SK-N-SH (cell line): Measurements from ENCODE around the gene FGD2. TPM values are rescaled to one million over a fixed set of nuclear protein-coding genes. Genes with fewer than 3 reads are reported as not detected.

Experiments used
- CTCF ChIA-PET: fragments of 300-600, 350-600 bp; formaldehyde crosslinking; extraction: SDS; loops from one replicate; lab custom pipeline; 2021; lab: Yijun Ruan, JAX
- POLR2A ChIA-PET: fragments of 350-600 bp; sonication (Branson Sonifier 250); formaldehyde crosslinking; extraction: SDS; loops from one replicate; lab custom pipeline; 2020; ENCODE audit warnings: antibody characterized with exemption, inconsistent platforms; lab: Yijun Ruan, JAX
- DNase-seq: peaks from one replicate; pipeline ENCODE4 v3.0.0; 2012
- H2AFZ ChIP-seq: fragments of 200-600 bp; sonication (generic); 2 replicates; pipeline ENCODE4 v1.8.1; 2016; ENCODE audit warnings: antibody characterized with exemption, mild to moderate bottlenecking, low read depth
- H3F3A ChIP-seq: fragments of 200-600 bp; sonication (generic); replicated peaks from 2 replicates; pipeline ENCODE3; 2016; ENCODE audit warnings: antibody characterized with exemption, mild to moderate bottlenecking; ENCODE audit not compliant: insufficient read depth
- H3K27ac ChIP-seq, 2 experiments: fragments of 200-500 bp in 1 of 2; fragments of 200-600 bp in 1 of 2; sonication (Bioruptor generic) in 1 of 2; sonication (generic), shearing (Covaris generic) in 1 of 2; 2 replicates each; pipeline versions ENCODE4 v1.5.1 to v1.6.1; 2014 to 2016; ENCODE audit warnings: low read depth in 2 of 2, inconsistent platforms in 1 of 2, low read length in 1 of 2, mild to moderate bottlenecking in 1 of 2, mixed read lengths in 1 of 2
- H3K27me3 ChIP-seq: fragments of 200-600 bp; sonication (generic), shearing (Covaris generic); 2 replicates; pipeline ENCODE4 v1.6.1; 2016; ENCODE audit warnings: mixed run types; ENCODE audit not compliant: insufficient read depth
- H3K36me3 ChIP-seq, 2 experiments: fragments of 200-500 bp in 1 of 2; fragments of 200-600 bp in 1 of 2; sonication (Bioruptor generic) in 1 of 2; sonication (generic) in 1 of 2; replicated peaks in 1 of 2; 2 replicates each; pipeline versions ENCODE3 to v1.5.1; 2014 to 2016; ENCODE audit warnings: low read length in 1 of 2, mild to moderate bottlenecking in 1 of 2; ENCODE audit not compliant: insufficient read depth in 2 of 2, control insufficient read depth in 1 of 2
- H3K4me1 ChIP-seq, 2 experiments: fragments of 200-500 bp in 1 of 2; fragments of 200-600 bp in 1 of 2; sonication (Bioruptor generic) in 1 of 2; sonication (generic), shearing (Covaris generic) in 1 of 2; 2 replicates each; pipeline versions ENCODE4 v1.5.1 to v1.6.1; 2014 to 2016; ENCODE audit warnings: low read depth in 1 of 2, low read length in 1 of 2, mixed run types in 1 of 2; ENCODE audit not compliant: insufficient read depth in 2 of 2, control insufficient read depth in 1 of 2
- H3K4me2 ChIP-seq: fragments of 200-600 bp; sonication (generic), shearing (Covaris generic); 2 replicates; pipeline ENCODE4 v1.6.1; 2017; ENCODE audit warnings: mixed run types
- H3K4me3 ChIP-seq, 2 experiments: fragments of 200-500 bp in 1 of 2; fragments of 200-600 bp in 1 of 2; sonication (Bioruptor generic) in 1 of 2; sonication (generic), shearing (Covaris generic) in 1 of 2; 2 replicates each; pipeline versions ENCODE4 v1.5.1 to v1.8.1; 2014 to 2016; ENCODE audit warnings: low read depth in 2 of 2, inconsistent platforms in 1 of 2, low read length in 1 of 2, mild to moderate bottlenecking in 1 of 2, mixed read lengths in 1 of 2, moderate library complexity in 1 of 2
- H3K79me2 ChIP-seq: fragments of 200-600 bp; sonication (generic); 2 replicates; pipeline ENCODE4 v1.8.1; 2017; ENCODE audit warnings: mild to moderate bottlenecking; ENCODE audit not compliant: insufficient read depth
- H3K9ac ChIP-seq: fragments of 200-600 bp; sonication (generic); 2 replicates; pipeline ENCODE4 v1.6.1; 2017; ENCODE audit warnings: mixed run types
- H3K9me2 ChIP-seq: fragments of 200-600 bp; sonication (generic); 2 replicates; pipeline ENCODE4 v1.6.1; 2017; ENCODE audit warnings: mixed run types
- H3K9me3 ChIP-seq: fragments of 200-600 bp; sonication (generic); 2 replicates; pipeline ENCODE4 v1.6.1; 2017; ENCODE audit warnings: mixed run types, mild to moderate bottlenecking, moderate library complexity
- H4K20me1 ChIP-seq: fragments of 200-600 bp; sonication (generic); 2 replicates; pipeline ENCODE4 v1.6.1; 2017; ENCODE audit warnings: mild to moderate bottlenecking, mixed run types; ENCODE audit not compliant: insufficient read depth
- CHD2 ChIP-seq: fragments of 150-350 bp; IDR thresholded peaks from 2 replicates; pipeline ENCODE4 v1.6.1; 2018; ENCODE audit warnings: low read length; ENCODE audit not compliant: partially characterized antibody
- CTCF ChIP-seq: fragments of 200-600 bp; sonication (generic); IDR thresholded peaks from 2 replicates; pipeline ENCODE4 v1.6.1; 2017; ENCODE audit warnings: antibody characterized with exemption, mild to moderate bottlenecking, moderate library complexity
- ELF1 ChIP-seq: IDR thresholded peaks from 2 replicates; pipeline ENCODE4 v1.4.0; 2012
- EP300 ChIP-seq, 2 experiments: IDR thresholded peaks; 2 replicates each; pipeline versions ENCODE4 v1.4.0 to v1.6.1; 2012; ENCODE audit warnings: borderline replicate concordance in 1 of 2, low read depth in 1 of 2, low read length in 1 of 2
- EZH2phosphoT487 ChIP-seq: fragments of 200-600 bp; sonication (generic); IDR thresholded peaks from 2 replicates; pipeline ENCODE4 v1.6.1; 2017; ENCODE audit warnings: low read depth, mixed run types, mild to moderate bottlenecking, antibody characterized with exemption, moderate library complexity, borderline replicate concordance
- FOSL2 ChIP-seq: IDR thresholded peaks from 2 replicates; pipeline ENCODE4 v1.4.0; 2012; ENCODE audit warnings: low read depth, mild to moderate bottlenecking, moderate library complexity, borderline replicate concordance
- FOXJ3 ChIP-seq: sonication (generic); formaldehyde crosslinking; IDR thresholded peaks from 2 replicates; pipeline ENCODE4 v1.5.1; 2020; ENCODE audit warnings: mild to moderate bottlenecking, missing genetic modification reagents
- FOXM1 ChIP-seq: IDR thresholded peaks from 2 replicates; pipeline ENCODE4 v1.4.0; 2012; ENCODE audit warnings: low read depth, mild to moderate bottlenecking
- GABPA ChIP-seq: IDR thresholded peaks from 2 replicates; pipeline ENCODE4 v1.4.0; 2012; ENCODE audit warnings: low read depth, mild to moderate bottlenecking
- JUND ChIP-seq: IDR thresholded peaks from 2 replicates; pipeline ENCODE4 v1.4.0; 2012
- MXI1 ChIP-seq: IDR thresholded peaks from 2 replicates; pipeline ENCODE4 v1.6.1; 2012; ENCODE audit warnings: mild to moderate bottlenecking, low read depth, low read length, improper control_type of control experiment
- NFIC ChIP-seq: IDR thresholded peaks from 2 replicates; pipeline ENCODE4 v1.4.0; 2012; ENCODE audit warnings: borderline replicate concordance
- NRF1 ChIP-seq: IDR thresholded peaks from 2 replicates; pipeline ENCODE4 v1.6.1; 2012; ENCODE audit warnings: low read depth, mild to moderate bottlenecking, low read length
- PBX3 ChIP-seq: IDR thresholded peaks from 2 replicates; pipeline ENCODE4; 2012
- RFX5 ChIP-seq: IDR thresholded peaks from 2 replicates; pipeline ENCODE4 v1.6.1; 2012; ENCODE audit warnings: mild to moderate bottlenecking, improper control_type of control experiment, low read length
- RXRA ChIP-seq: IDR thresholded peaks from 2 replicates; pipeline ENCODE4 v1.4.0; 2012; ENCODE audit warnings: low read depth, mild to moderate bottlenecking, borderline replicate concordance
- SIN3A ChIP-seq: IDR thresholded peaks from 2 replicates; pipeline ENCODE4 v1.6.1; 2012; ENCODE audit warnings: low read depth, mild to moderate bottlenecking, low read length, moderate library complexity, borderline replicate concordance
- SMC3 ChIP-seq: IDR thresholded peaks from 2 replicates; pipeline ENCODE4 v1.6.1; 2012; ENCODE audit warnings: low read depth, low read length, improper control_type of control experiment
- TAF1 ChIP-seq: IDR thresholded peaks from 2 replicates; pipeline ENCODE4 v1.6.1; 2012; ENCODE audit warnings: low read depth, mild to moderate bottlenecking, low read length, moderate library complexity, borderline replicate concordance
- YY1 ChIP-seq: IDR thresholded peaks from 2 replicates; pipeline ENCODE4 v1.4.0; 2012; ENCODE audit warnings: low read depth, mild to moderate bottlenecking
- WGBS: methylation state at CpG from one replicate; pipeline ENCODE4 v1.1.6; 2017; ENCODE audit warnings: low lambda C conversion rate; 5-methylcytosine and 5-hydroxymethylcytosine counted together
- polyA plus RNA-seq, 3 experiments: library from polyadenylated mRNA; depleted of rRNA; stranded (reverse); fragments of >200 nt; gene quantifications; 2 replicates each; pipeline ENCODE4 v1.2.3, GENCODE V29; 2012
- TF ChIP-seq, protein P1 (sequence below): fragments of 150-350 bp; IDR thresholded peaks from 2 replicates; pipeline ENCODE4 v1.6.1; 2017; ENCODE audit warnings: antibody characterized with exemption, low read length, low read depth, borderline replicate concordance
- TF ChIP-seq, protein P2 (sequence below): IDR thresholded peaks from 2 replicates; pipeline ENCODE4 v1.4.0; 2012; ENCODE audit warnings: low read depth, borderline replicate concordance
- TF ChIP-seq, protein P3 (sequence below): IDR thresholded peaks from 2 replicates; pipeline ENCODE4 v1.4.0; 2012; ENCODE audit warnings: low read depth, borderline replicate concordance

The FGD2 gene
- polyA plus RNA-seq, 1 of the 3 experiments (the other 2 are of a cell fraction): not detected

GRCh38 chr6:37059344-37060194 is 54.1 kb downstream of the FGD2 start (continued):
- TF ChIP-seq NRF1 (no peak), FOXM1 (peak; percentile 64; the same call in 1 of the 2 replicates), SMC3 (peak; percentile 63), EZH2phosphoT487 (no peak), EP300 (IDR thresholded peaks at IDR 0.05; ENCODE audit: borderline replicate concordance in 1 of 2, low read depth in 1 of 2, low read length in 1 of 2) (peak in 1 of 2 experiments; percentile 61; a peak in 1 of 4 replicates), FOSL2 (peak; percentile 95), CHD2 (no peak), YY1 (no peak)
- TF ChIP-seq, protein P1, sequence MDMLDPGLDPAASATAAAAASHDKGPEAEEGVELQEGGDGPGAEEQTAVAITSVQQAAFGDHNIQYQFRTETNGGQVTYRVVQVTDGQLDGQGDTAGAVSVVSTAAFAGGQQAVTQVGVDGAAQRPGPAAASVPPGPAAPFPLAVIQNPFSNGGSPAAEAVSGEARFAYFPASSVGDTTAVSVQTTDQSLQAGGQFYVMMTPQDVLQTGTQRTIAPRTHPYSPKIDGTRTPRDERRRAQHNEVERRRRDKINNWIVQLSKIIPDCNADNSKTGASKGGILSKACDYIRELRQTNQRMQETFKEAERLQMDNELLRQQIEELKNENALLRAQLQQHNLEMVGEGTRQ: no peak
- TF ChIP-seq, protein P2, sequence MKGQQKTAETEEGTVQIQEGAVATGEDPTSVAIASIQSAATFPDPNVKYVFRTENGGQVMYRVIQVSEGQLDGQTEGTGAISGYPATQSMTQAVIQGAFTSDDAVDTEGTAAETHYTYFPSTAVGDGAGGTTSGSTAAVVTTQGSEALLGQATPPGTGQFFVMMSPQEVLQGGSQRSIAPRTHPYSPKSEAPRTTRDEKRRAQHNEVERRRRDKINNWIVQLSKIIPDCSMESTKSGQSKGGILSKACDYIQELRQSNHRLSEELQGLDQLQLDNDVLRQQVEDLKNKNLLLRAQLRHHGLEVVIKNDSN: no peak

DNA sequence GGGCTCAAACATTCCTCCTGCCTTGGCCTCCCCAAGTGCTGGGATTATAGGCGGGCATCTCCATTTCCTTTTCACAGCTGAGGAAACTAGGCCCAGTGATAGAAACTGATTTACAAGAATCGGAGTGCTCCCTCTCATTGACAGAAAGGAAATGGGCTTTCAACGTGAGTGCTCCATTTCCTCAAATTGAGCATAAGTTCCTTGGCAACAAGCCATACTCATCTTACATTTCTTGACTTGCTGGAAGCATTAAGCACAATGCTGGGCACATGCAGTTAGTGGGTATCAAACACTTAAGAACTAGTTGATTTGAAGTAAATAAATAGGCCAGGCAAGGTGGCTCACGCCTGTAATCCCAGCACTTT is 54.7 kb downstream of the FGD2 start:
- no peaks in the 10 kb centered on the region for H3K79me2 ChIP-seq
- H3K4me3 ChIP-seq: no peak overlapping the region
- no peak for DNase-seq
- peaks cover 10 to 17% of the 10 kb centered on the region in 2 experiments; a peak in 3 of 4 replicates for H3K4me1 ChIP-seq
- H3K36me3 ChIP-seq: no peaks in the 10 kb centered on the region
- CTCF ChIA-PET: interaction anchor here (0.6 to 36.6 kb wide), 6 partner anchors 9 to 115 kb away, joined by 3 to 678 read pairs (median 13); partner anchors contain the start of gene PIM1
- POLR2A ChIA-PET: no interaction called here
- TF ChIP-seq GABPA (no peak), NFIC (no peak), JUND (no peak), YY1 (no peak), MXI1 (no peak), RXRA (no peak), FOXJ3 (CRISPR knock-in tag) (no peak), ELF1 (no peak), TAF1 (no peak), PBX3 (no peak), CTCF (no peak), SIN3A (no peak), RFX5 (no peak)
- TF ChIP-seq, protein P3, sequence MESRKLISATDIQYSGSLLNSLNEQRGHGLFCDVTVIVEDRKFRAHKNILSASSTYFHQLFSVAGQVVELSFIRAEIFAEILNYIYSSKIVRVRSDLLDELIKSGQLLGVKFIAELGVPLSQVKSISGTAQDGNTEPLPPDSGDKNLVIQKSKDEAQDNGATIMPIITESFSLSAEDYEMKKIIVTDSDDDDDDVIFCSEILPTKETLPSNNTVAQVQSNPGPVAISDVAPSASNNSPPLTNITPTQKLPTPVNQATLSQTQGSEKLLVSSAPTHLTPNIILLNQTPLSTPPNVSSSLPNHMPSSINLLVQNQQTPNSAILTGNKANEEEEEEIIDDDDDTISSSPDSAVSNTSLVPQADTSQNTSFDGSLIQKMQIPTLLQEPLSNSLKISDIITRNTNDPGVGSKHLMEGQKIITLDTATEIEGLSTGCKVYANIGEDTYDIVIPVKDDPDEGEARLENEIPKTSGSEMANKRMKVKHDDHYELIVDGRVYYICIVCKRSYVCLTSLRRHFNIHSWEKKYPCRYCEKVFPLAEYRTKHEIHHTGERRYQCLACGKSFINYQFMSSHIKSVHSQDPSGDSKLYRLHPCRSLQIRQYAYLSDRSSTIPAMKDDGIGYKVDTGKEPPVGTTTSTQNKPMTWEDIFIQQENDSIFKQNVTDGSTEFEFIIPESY: no peak
- H2AFZ ChIP-seq: peak overlapping the region; percentile 80; the same call in 1 of the 2 replicates
- no peaks in the 10 kb centered on the region for H4K20me1 ChIP-seq
- no peaks in the 10 kb centered on the region for H3K27me3 ChIP-seq
- H3K9ac ChIP-seq: peak overlapping the region; percentile 81
- H3K9me2 ChIP-seq: no peaks in the 10 kb centered on the region
- H3F3A ChIP-seq: peaks cover 16% of the 10 kb centered on the region
- peak overlapping the region; percentile 86 for H3K4me2 ChIP-seq
- H3K9me3 ChIP-seq: no peaks in the 10 kb centered on the region
- 90% methylated on average over 4 of the region's 4 CpGs for WGBS
- peak overlapping the region; percentile 72 to 96 for H3K27ac ChIP-seq
